GM13977 (cell line): ENCODE results near the gene ZHX3.

Source experiments
- DNase-seq: peaks from one replicate; pipeline ENCODE4 v3.0.0; 2012; ENCODE audit warnings: low spot score
- in situ Hi-C: fragments of 300-500 bp; cut with MboI; formaldehyde crosslinking; loops from one replicate; pipeline ENCODE4 v1.12.0; 2022; ENCODE audit warnings: low sequenced_read_pairs, low pct_unique_long_range_greater_than_20kb, mixed read lengths, inconsistent platforms; ENCODE audit not compliant: unreplicated experiment
- TF ChIP-seq, protein P1 (sequence below): IDR thresholded peaks from 2 replicates; pipeline ENCODE4 v1.5.1; 2012; ENCODE audit warnings: mild to moderate bottlenecking, control low read depth; ENCODE audit not compliant: insufficient read depth; ENCODE audit errors: extremely low read depth, missing control alignments

ZHX3 gene

DNA sequence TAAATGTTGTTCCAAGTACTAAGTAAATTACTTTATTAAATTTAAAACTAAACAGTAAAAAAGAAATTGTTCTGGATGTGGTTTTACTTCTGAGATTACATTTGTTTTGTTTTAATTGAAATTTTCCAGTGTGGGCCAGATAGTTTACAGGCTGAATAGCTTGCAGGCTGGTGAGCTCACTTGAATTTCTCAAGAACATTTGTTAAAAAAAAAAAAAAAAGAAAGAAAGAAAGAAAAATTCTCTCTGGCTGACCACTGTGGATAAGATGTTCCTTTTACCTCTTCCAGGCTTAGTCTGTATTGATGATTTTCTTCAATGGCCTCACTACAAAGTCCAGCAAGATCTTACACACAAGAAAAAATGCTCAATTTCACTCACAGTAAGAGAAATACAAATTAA is 94.8 kb downstream of the ZHX3 start:
- DNase-seq: no peak
- TF ChIP-seq, protein P1, sequence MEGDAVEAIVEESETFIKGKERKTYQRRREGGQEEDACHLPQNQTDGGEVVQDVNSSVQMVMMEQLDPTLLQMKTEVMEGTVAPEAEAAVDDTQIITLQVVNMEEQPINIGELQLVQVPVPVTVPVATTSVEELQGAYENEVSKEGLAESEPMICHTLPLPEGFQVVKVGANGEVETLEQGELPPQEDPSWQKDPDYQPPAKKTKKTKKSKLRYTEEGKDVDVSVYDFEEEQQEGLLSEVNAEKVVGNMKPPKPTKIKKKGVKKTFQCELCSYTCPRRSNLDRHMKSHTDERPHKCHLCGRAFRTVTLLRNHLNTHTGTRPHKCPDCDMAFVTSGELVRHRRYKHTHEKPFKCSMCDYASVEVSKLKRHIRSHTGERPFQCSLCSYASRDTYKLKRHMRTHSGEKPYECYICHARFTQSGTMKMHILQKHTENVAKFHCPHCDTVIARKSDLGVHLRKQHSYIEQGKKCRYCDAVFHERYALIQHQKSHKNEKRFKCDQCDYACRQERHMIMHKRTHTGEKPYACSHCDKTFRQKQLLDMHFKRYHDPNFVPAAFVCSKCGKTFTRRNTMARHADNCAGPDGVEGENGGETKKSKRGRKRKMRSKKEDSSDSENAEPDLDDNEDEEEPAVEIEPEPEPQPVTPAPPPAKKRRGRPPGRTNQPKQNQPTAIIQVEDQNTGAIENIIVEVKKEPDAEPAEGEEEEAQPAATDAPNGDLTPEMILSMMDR: no peak
- in situ Hi-C loops: no loop called here

GRCh38 chr20:41222296-41222695 is 95.2 kb downstream of the ZHX3 start:
- TF ChIP-seq, protein P1: no peak
- DNase-seq: no peak
- in situ Hi-C loops: no loop called here

GRCh38 chr20:41221614-41222218 is 95.8 kb downstream of the ZHX3 start:
- DNase-seq: no peak
- in situ Hi-C loops: no loop called here
- TF ChIP-seq, protein P1: no peak

GRCh38 chr20:41219824-41220223 is 97.7 kb downstream of the ZHX3 start:
- TF ChIP-seq, protein P1: no peak
- in situ Hi-C loops: no loop called here

GRCh38 chr20:41218466-41218865 is 99.1 kb downstream of the ZHX3 start:
- in situ Hi-C loops: no loop called here
- TF ChIP-seq, protein P1: no peak
- no peak for DNase-seq

More at GRCh38 chr20:41219824-41220223, 97.7 kb downstream of the ZHX3 start:
- no peak for DNase-seq

- in situ Hi-C loops: no loop called here
- DNase-seq: no peak
- TF ChIP-seq, protein P1: no peak
Observed at GRCh38 chr20:41217422-41217821, 100.1 kb downstream of the ZHX3 start.
